ENCODE data around the gene CCDC34. TPM values are rescaled to one million over a fixed set of nuclear protein-coding genes. Genes with fewer than 3 reads are reported as not detected.

CCDC34 gene
- total and polyA plus RNA-seq, 8 donors = 3.3 to 10.1 (median 4.5) TPM

DNA sequence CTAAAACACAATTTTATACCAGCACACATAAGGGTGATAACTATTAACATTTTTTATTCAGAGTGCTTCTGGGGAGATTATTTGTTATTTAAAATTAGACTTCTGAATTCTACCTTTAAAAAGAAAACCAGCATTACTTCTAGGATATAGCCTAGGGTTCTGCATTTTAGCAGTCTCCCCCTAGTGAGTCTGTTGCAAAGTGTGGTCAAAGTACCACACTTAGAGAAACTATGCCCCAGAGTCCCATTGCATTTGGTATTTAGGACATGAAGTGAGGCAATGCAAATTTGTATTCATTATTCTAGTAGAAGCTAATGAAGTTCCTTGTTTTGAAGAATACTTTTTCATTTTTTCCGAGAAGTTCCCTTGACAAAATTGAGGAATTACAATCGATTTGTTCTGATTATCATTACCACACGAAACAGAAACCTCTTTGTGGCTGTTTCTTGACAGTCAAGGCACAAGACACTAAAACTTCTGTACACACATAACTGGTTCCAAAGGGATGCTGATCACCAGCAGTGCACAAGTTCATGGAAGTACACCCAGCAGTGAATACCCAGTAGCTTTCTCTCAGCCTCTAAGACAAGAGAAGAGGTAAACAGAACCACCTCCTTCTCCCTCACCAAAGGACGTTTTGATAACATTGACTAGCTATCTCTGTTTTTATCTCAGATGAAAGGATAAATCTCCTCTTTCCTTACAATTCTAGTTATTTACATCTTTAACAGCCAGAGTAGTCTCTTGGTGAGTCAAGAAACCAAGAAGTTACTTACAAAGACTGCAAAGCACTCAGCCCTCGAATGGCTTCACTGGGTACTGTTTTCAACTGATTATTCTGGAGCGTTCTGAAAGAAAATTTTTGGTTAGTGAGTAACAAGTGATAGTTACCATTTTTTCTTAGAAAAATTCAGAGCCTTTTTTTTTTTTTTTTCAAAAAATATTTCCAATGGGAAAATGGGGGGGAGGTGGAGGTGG is 27.6 kb upstream of the CCDC34 start:
- Histone ChIP-seq H3K27ac (peak overlapping the region in 2 of 4 donors; percentile 57 to 70), H3K4me1 (peaks cover 51 to 64% (median 58%) of the 10 kb centered on the region in 3 donors), H3K27me3 (no peaks in the 10 kb centered on the region), H3K9me3 (no peaks in the 10 kb centered on the region), H3K4me3 (no peak overlapping the region), H3K36me3 (no peaks in the 10 kb centered on the region)
- TF ChIP-seq, protein P1, sequence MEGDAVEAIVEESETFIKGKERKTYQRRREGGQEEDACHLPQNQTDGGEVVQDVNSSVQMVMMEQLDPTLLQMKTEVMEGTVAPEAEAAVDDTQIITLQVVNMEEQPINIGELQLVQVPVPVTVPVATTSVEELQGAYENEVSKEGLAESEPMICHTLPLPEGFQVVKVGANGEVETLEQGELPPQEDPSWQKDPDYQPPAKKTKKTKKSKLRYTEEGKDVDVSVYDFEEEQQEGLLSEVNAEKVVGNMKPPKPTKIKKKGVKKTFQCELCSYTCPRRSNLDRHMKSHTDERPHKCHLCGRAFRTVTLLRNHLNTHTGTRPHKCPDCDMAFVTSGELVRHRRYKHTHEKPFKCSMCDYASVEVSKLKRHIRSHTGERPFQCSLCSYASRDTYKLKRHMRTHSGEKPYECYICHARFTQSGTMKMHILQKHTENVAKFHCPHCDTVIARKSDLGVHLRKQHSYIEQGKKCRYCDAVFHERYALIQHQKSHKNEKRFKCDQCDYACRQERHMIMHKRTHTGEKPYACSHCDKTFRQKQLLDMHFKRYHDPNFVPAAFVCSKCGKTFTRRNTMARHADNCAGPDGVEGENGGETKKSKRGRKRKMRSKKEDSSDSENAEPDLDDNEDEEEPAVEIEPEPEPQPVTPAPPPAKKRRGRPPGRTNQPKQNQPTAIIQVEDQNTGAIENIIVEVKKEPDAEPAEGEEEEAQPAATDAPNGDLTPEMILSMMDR (IDR thresholded peaks at IDR 0.05) = no peak
- intact Hi-C loops (cut with DNase I) = no loop called here
- DNase-seq (no peak), ATAC-seq (peak in 1 of 4 donors; percentile 26), FAIRE-seq (no peak)
- 45 to 47% methylated on average over 6 of the region's 6 CpGs for WGBS, 2 donors

DNA sequence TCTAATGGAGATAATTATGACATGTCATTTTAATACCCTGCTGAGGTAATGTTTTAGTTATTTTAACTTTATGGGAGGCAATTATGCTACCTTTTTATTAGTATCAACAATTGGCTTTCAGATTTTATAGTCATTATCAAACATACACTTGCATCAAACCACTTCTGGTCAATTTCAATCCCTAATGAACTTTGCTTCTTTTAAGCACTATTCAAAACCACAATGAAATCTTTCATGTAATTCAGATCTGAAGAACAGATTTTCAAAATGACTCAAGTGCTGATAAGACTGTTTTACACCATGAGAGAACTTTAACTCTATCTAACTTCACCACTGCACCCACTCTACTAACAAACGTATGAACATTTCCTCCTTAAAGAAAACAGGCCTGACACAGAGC is 25.9 kb upstream of the CCDC34 start:
- Histone ChIP-seq H3K9me3 (no peaks in the 10 kb centered on the region), H3K4me3 (no peak overlapping the region), H3K36me3 (peaks cover 0 to 13% (median 0%) of the 10 kb centered on the region in 3 donors), H3K4me1 (peaks cover 38 to 51% (median 48%) of the 10 kb centered on the region in 3 donors), H3K27ac (peak overlapping the region in 1 of 4 donors; percentile 15), H3K27me3 (no peaks in the 10 kb centered on the region)
- TF ChIP-seq, protein P1 (IDR thresholded peaks at IDR 0.05) = no peak
- intact Hi-C loops (cut with DNase I) = no loop called here
- FAIRE-seq (no peak), ATAC-seq (peak in 2 of 4 donors; percentile 25 to 32), DNase-seq (no peak)
- 33% methylated on average over 1 of the region's 1 CpG for WGBS, 2 donors

DNA sequence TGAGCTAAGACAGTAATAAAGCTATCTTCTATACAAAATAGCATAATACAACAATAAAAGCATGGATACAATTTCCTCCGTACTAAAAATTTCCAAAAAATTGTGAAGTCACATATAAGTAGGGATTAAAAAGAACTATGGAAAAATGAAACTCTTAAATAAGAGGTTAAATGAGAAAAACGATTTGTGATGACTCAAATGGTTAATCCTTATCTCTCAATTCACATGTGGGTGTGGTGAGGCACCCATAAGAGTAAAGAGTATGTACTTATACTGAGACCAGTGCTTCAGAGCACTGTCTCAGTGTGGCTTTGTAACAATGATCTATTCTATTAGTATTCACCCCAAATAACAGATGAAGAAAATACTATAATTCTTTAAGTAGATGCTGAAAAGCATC is 25.0 kb upstream of the CCDC34 start:
- 32% methylated on average over 2 of the region's 2 CpGs for WGBS, 2 donors
- peaks cover 34 to 57% (median 41%) of the 10 kb centered on the region in 3 donors for H3K4me1 ChIP-seq
- peaks cover 0 to 19% (median 0%) of the 10 kb centered on the region in 3 donors for H3K36me3 ChIP-seq
- intact Hi-C loops (cut with DNase I) = no loop called here
- no peaks in the 10 kb centered on the region for H3K27me3 ChIP-seq
- no peak for DNase-seq
- no peak overlapping the region for H3K4me3 ChIP-seq
- no peaks in the 10 kb centered on the region for H3K9me3 ChIP-seq
- H3K27ac ChIP-seq = peak overlapping the region in 1 of 4 donors; percentile 15
- ATAC-seq = no peak
- FAIRE-seq = peak; percentile 32
- TF ChIP-seq, protein P1 (IDR thresholded peaks at IDR 0.05) = no peak

DNA sequence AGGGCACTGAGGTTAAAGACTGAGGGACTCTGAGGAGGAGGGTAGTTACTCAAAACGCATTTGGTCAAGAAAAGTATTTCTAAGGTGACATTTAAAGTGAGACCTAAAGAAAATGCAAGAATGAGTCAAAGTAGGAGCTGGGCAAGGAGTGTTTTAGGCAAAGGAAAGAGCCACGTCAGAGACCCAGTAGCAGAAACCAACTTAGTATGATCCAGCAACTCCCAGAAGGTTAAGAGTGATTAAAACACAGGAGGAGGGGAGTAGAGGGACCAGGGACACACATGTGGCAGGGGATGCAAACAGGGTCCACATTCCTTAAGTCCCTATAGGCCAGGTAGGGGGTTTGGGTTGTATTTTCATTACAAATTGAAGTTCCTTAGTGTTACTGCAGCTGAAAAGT is 24.3 kb upstream of the CCDC34 start:
- Histone ChIP-seq H3K36me3 (peaks cover 0 to 21% (median 0%) of the 10 kb centered on the region in 3 donors), H3K4me3 (no peak overlapping the region), H3K9me3 (no peaks in the 10 kb centered on the region), H3K4me1 (peaks cover 28 to 50% (median 35%) of the 10 kb centered on the region in 3 donors), H3K27ac (peak overlapping the region in 1 of 4 donors; percentile 15), H3K27me3 (no peaks in the 10 kb centered on the region)
- intact Hi-C loops (cut with DNase I) = no loop called here
- ATAC-seq (no peak), DNase-seq (no peak), FAIRE-seq (no peak)
- TF ChIP-seq, protein P1 (IDR thresholded peaks at IDR 0.05) = no peak
- WGBS, 2 donors = 43 to 65% methylated on average over 2 of the region's 2 CpGs
